Panc1 (cell line): ENCODE results near the gene STPG1. TPM values are rescaled to one million over a fixed set of nuclear protein-coding genes. Genes with fewer than 3 reads are reported as not detected.

ENCODE experiments used
- ATAC-seq: fragments of 200-7000 bp; cut with Tn5 transposase; 2 replicates; pipeline ENCODE4 v1.9.1; 2020; ENCODE audit warnings: mild to moderate bottlenecking, moderate library complexity
- BruUV-seq: library from RNA; stranded (reverse); fragments of 400-500 nt; replicated peaks from 2 replicates; lab custom pipeline; 2021; lab: Mats Ljungman, UMichigan
- CTCF ChIA-PET: fragments of 300-600 bp; sonication (Branson Sonifier 250); formaldehyde crosslinking; loops from one replicate; lab custom pipeline; 2022; ENCODE audit warnings: antibody characterized with exemption; lab: Charles Lee
- POLR2A ChIA-PET: fragments of 300-600 bp; sonication (Branson Sonifier 250); formaldehyde crosslinking; loops from one replicate; lab custom pipeline; 2022; ENCODE audit warnings: antibody characterized with exemption; lab: Charles Lee
- DNase-seq: peaks from one replicate; pipeline ENCODE4 v3.0.0-alpha.2; 2010; ENCODE audit warnings: low read depth, low spot score
- H3K27ac ChIP-seq: 2 replicates; pipeline ENCODE4 v1.5.1; 2011; ENCODE audit warnings: mild to moderate bottlenecking, low read length, inconsistent platforms
- H3K27me3 ChIP-seq: fragments of 200-500 bp; sonication (Bioruptor generic); 2 replicates; pipeline ENCODE4 v1.6.0; 2014; ENCODE audit warnings: low read length, inconsistent platforms; ENCODE audit not compliant: control insufficient read depth, insufficient read depth
- H3K36me3 ChIP-seq: fragments of 200-500 bp; sonication (Bioruptor generic); 2 replicates; pipeline ENCODE4 v1.5.1; 2014; ENCODE audit warnings: inconsistent platforms, mild to moderate bottlenecking, low read length, moderate library complexity; ENCODE audit not compliant: control insufficient read depth, insufficient read depth
- H3K4me1 ChIP-seq: 2 replicates; pipeline ENCODE4 v1.5.1; 2011; ENCODE audit warnings: inconsistent platforms, mild to moderate bottlenecking, low read length, moderate library complexity; ENCODE audit not compliant: control insufficient read depth, insufficient read depth
- H3K4me3 ChIP-seq, 2 experiments: 2 replicates each; pipeline ENCODE4 v1.5.1; 2011 to 2012; ENCODE audit warnings: low read depth in 2 of 2, low read length in 2 of 2, mild to moderate bottlenecking in 2 of 2, inconsistent platforms in 1 of 2, moderate library complexity in 1 of 2
- H3K9me3 ChIP-seq: fragments of 200-500 bp; sonication (Bioruptor generic); 2 replicates; pipeline ENCODE4 v1.5.1; 2014; ENCODE audit warnings: low read depth, mild to moderate bottlenecking, inconsistent platforms, low read length, moderate library complexity; ENCODE audit not compliant: control insufficient read depth, insufficient read depth
- POLR2AphosphoS5 ChIP-seq: IDR thresholded peaks from 2 replicates; pipeline ENCODE4 v1.6.1; 2012; ENCODE audit warnings: mild to moderate bottlenecking, low read depth, low read length, moderate library complexity
- SIN3A ChIP-seq: IDR thresholded peaks from 2 replicates; pipeline ENCODE4 v1.6.1; 2012; ENCODE audit warnings: low read depth, mild to moderate bottlenecking, low read length, moderate library complexity, borderline replicate concordance; ENCODE audit not compliant: insufficient read depth
- TCF7L2 ChIP-seq: IDR thresholded peaks from 2 replicates; pipeline ENCODE4 v1.6.1; 2011; ENCODE audit warnings: mild to moderate bottlenecking, low read depth, low read length, inconsistent platforms
- in situ Hi-C: cut with HindIII; loops from 2 replicates; pipeline ENCODE4 v1.10.0; 2016; ENCODE audit warnings: low sequenced_read_pairs, low pct_unique_long_range_greater_than_20kb
- intact Hi-C: fragments of 100-400 bp; cut with micrococcal nuclease; formaldehyde crosslinking; loops from one replicate; pipeline ENCODE4 v1.10.0; 2022; ENCODE audit not compliant: unreplicated experiment
- total RNA-seq: library from RNA; stranded (reverse); gene quantifications from one replicate; pipeline ENCODE4 v1.2.1, GENCODE V29; 2021; ENCODE audit not compliant: unreplicated experiment
- TF ChIP-seq, protein P1 (sequence below), 2 experiments: IDR thresholded peaks; 2 replicates each; pipeline ENCODE4 v1.6.1; 2011 to 2012; ENCODE audit warnings: low read depth in 2 of 2, control low read depth in 1 of 2, low read length in 1 of 2, mild to moderate bottlenecking in 1 of 2, moderate library complexity in 1 of 2; ENCODE audit not compliant: insufficient read depth in 1 of 2
- TF ChIP-seq, protein P2 (sequence below): fragments of 450-650 bp; IDR thresholded peaks from 2 replicates; pipeline ENCODE4 v1.5.1; 2017; ENCODE audit warnings: mild to moderate bottlenecking

Gene STPG1
- total RNA-seq, 1 experiment from 2014 or later, result 9.9 TPM

DNA sequence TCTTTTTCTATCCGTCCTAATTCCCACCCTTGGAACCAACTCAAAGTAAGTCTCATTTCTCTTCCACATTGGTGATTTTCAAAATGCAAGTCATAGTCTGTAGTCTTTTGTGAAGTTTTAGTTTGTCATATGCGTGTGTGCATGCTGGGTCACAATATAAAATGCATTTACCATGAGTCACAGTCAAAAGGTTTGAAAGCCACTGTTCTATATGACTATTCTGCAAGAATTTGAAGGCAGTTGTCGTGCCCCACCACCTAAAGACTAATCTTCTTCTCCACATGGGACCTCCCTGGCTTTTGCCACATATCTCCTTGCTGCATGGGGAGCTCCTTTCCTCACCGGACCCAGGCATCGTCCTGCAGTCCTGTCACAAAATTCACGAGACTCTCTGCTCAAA is 1.6 kb downstream of the STPG1 start:
- Histone ChIP-seq H3K36me3 (no peaks in the 10 kb centered on the region; the same call in 1 of the 2 replicates), H3K27me3 (no peaks in the 10 kb centered on the region), H3K9me3 (no peaks in the 10 kb centered on the region), H3K4me1 (peaks cover 18% of the 10 kb centered on the region; the same call in 1 of the 2 replicates), H3K27ac (no peak overlapping the region), H3K4me3 (no peak overlapping the region; a peak in 1 of 4 replicates)
- no peak for TF ChIP-seq POLR2AphosphoS5
- TF ChIP-seq, protein P1, sequence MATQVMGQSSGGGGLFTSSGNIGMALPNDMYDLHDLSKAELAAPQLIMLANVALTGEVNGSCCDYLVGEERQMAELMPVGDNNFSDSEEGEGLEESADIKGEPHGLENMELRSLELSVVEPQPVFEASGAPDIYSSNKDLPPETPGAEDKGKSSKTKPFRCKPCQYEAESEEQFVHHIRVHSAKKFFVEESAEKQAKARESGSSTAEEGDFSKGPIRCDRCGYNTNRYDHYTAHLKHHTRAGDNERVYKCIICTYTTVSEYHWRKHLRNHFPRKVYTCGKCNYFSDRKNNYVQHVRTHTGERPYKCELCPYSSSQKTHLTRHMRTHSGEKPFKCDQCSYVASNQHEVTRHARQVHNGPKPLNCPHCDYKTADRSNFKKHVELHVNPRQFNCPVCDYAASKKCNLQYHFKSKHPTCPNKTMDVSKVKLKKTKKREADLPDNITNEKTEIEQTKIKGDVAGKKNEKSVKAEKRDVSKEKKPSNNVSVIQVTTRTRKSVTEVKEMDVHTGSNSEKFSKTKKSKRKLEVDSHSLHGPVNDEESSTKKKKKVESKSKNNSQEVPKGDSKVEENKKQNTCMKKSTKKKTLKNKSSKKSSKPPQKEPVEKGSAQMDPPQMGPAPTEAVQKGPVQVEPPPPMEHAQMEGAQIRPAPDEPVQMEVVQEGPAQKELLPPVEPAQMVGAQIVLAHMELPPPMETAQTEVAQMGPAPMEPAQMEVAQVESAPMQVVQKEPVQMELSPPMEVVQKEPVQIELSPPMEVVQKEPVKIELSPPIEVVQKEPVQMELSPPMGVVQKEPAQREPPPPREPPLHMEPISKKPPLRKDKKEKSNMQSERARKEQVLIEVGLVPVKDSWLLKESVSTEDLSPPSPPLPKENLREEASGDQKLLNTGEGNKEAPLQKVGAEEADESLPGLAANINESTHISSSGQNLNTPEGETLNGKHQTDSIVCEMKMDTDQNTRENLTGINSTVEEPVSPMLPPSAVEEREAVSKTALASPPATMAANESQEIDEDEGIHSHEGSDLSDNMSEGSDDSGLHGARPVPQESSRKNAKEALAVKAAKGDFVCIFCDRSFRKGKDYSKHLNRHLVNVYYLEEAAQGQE (IDR thresholded peaks at IDR 0.05; ENCODE audit: insufficient read depth in 1 of 2, low read depth in 2 of 2, low read length in 1 of 2), result no peak
- TF ChIP-seq TCF7L2, result no peak
- no peak for TF ChIP-seq SIN3A
- TF ChIP-seq, protein P2, sequence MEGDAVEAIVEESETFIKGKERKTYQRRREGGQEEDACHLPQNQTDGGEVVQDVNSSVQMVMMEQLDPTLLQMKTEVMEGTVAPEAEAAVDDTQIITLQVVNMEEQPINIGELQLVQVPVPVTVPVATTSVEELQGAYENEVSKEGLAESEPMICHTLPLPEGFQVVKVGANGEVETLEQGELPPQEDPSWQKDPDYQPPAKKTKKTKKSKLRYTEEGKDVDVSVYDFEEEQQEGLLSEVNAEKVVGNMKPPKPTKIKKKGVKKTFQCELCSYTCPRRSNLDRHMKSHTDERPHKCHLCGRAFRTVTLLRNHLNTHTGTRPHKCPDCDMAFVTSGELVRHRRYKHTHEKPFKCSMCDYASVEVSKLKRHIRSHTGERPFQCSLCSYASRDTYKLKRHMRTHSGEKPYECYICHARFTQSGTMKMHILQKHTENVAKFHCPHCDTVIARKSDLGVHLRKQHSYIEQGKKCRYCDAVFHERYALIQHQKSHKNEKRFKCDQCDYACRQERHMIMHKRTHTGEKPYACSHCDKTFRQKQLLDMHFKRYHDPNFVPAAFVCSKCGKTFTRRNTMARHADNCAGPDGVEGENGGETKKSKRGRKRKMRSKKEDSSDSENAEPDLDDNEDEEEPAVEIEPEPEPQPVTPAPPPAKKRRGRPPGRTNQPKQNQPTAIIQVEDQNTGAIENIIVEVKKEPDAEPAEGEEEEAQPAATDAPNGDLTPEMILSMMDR, result no peak
- POLR2A ChIA-PET, result interaction anchor here (0.5 kb wide), 1 partner anchor 256 kb away, joined by 8 read pairs; no protein-coding TSS in a partner anchor
- intact Hi-C loops, result loop anchor here (10.0 kb wide), 1 partner anchor 223 kb away; no protein-coding TSS in a partner anchor
- DNase-seq, result no peak
- BruUV-seq, result TSS peak; percentile 60
- ATAC-seq, result no peak
- CTCF ChIA-PET, result interaction anchor here (0.6 kb wide), 1 partner anchor 261 kb away, joined by 4 read pairs; no protein-coding TSS in a partner anchor
- in situ Hi-C loops, result no loop called here

DNA sequence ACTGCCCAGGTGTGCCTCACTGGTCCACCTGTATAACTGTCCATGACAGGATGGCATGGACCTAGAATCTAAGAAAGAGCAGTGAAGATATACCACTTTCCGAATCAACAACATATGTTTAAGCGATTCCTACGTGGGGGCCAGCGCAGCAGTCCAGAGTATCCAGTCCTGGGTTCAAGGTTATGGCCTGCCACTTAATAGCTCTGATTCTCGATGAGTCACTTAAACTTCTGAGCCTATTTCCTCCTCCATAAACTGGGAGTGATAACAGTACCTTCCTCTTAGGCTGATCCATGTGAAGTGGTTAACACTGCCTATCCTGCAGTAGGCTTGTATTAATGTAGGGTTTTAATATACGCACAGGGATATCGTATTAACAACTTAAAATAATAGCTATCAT is 2.8 kb downstream of the STPG1 start:
- in situ Hi-C loops (no loop called here), intact Hi-C loops (loop anchor here (10.0 kb wide), 1 partner anchor 224 kb away; no protein-coding TSS in a partner anchor)
- ATAC-seq (no peak), DNase-seq (no peak)
- Histone ChIP-seq H3K4me3 (no peak overlapping the region), H3K27ac (no peak overlapping the region), H3K9me3 (no peaks in the 10 kb centered on the region), H3K4me1 (peaks cover 14% of the 10 kb centered on the region; the same call in 1 of the 2 replicates), H3K36me3 (no peaks in the 10 kb centered on the region; the same call in 1 of the 2 replicates), H3K27me3 (no peaks in the 10 kb centered on the region)
- BruUV-seq, result no TSS peak
- ChIA-PET CTCF (no interaction called here), POLR2A (no interaction called here)
- TF ChIP-seq POLR2AphosphoS5, result no peak
- TF ChIP-seq SIN3A, result no peak
- TF ChIP-seq TCF7L2, result no peak
- TF ChIP-seq, protein P2, result no peak
- TF ChIP-seq, protein P1 (IDR thresholded peaks at IDR 0.05; ENCODE audit: insufficient read depth in 1 of 2, low read depth in 2 of 2, low read length in 1 of 2), result no peak
